NOMO-1 treated with DMSO at 0.1 percent for 48 hours (cell line): ENCODE data around the gene NPM1.
A peak's percentile ranks its signal among the peaks of the same experiment; 100 is the strongest.

Source experiments
- DNase-seq: peaks from one replicate; lab custom pipeline; 2025; ENCODE audit not compliant: unreplicated experiment; lab: John Stamatoyannopoulos, UW

The NPM1 gene

GRCh38 chr5:171447226-171447625 is 59.6 kb downstream of the NPM1 start:
- no peak for DNase-seq

GRCh38 chr5:171449426-171449825 is 61.8 kb downstream of the NPM1 start:
- no peak for DNase-seq

GRCh38 chr5:171450423-171451331 is 63.0 kb downstream of the NPM1 start:
- peak; percentile 30 for DNase-seq

GRCh38 chr5:171451421-171451820 is 63.8 kb downstream of the NPM1 start:
- DNase-seq = no peak

GRCh38 chr5:171453056-171453725 is 65.5 kb downstream of the NPM1 start:
- no peak for DNase-seq

GRCh38 chr5:171453988-171454387 is 66.3 kb downstream of the NPM1 start:
- no peak for DNase-seq

GRCh38 chr5:171454549-171454948 is 66.9 kb downstream of the NPM1 start:
- no peak for DNase-seq

GRCh38 chr5:171455522-171455921 is 67.9 kb downstream of the NPM1 start:
- DNase-seq = no peak

GRCh38 chr5:171457208-171457981 is 69.7 kb downstream of the NPM1 start:
- DNase-seq = no peak

GRCh38 chr5:171459839-171460238 is 72.2 kb downstream of the NPM1 start:
- DNase-seq = no peak
